Astrocyte (in vitro differentiated cells and primary cell): Measurements from ENCODE around the gene CLDN6. TPM values are rescaled to one million over a fixed set of nuclear protein-coding genes. Genes with fewer than 3 reads are reported as not detected.

Experiments
- DNase-seq: peaks from one replicate; pipeline ENCODE4 v3.0.0-alpha.2; 2010; ENCODE audit warnings: low read depth
- FAIRE-seq: peaks from 2 replicates; lab custom pipeline; 2011; peaks lifted over from hg19 to GRCh38; lab: Jason Lieb, UNC
- H2AFZ ChIP-seq: 2 replicates; pipeline ENCODE4 v1.6.0; 2012; ENCODE audit warnings: low read depth, low read length, inconsistent platforms
- H3K27ac ChIP-seq: 2 replicates; pipeline ENCODE4 v1.5.1; 2011; ENCODE audit warnings: low read depth, low read length, inconsistent platforms
- H3K27me3 ChIP-seq: 2 replicates; pipeline ENCODE4 v1.6.0; 2011; ENCODE audit warnings: low read length, inconsistent platforms; ENCODE audit not compliant: insufficient read depth
- H3K36me3 ChIP-seq: 2 replicates; pipeline ENCODE4 v1.5.1; 2011; ENCODE audit warnings: low read length, inconsistent platforms; ENCODE audit not compliant: insufficient read depth
- H3K4me1 ChIP-seq: 2 replicates; pipeline ENCODE4 v1.5.1; 2011; ENCODE audit warnings: low read length, inconsistent platforms; ENCODE audit not compliant: insufficient read depth
- H3K4me2 ChIP-seq: 2 replicates; pipeline ENCODE4 v1.6.0; 2012; ENCODE audit warnings: low read length, inconsistent platforms
- H3K4me3 ChIP-seq: 2 replicates; pipeline ENCODE4 v1.5.1; 2011; ENCODE audit warnings: low read depth, mild to moderate bottlenecking, low read length, inconsistent platforms; ENCODE audit not compliant: insufficient read depth
- H3K79me2 ChIP-seq: 2 replicates; pipeline ENCODE4 v1.6.0; 2012; ENCODE audit warnings: mild to moderate bottlenecking, low read length, inconsistent platforms; ENCODE audit not compliant: insufficient read depth
- H3K9ac ChIP-seq: 2 replicates; pipeline ENCODE4 v1.6.0; 2012; ENCODE audit warnings: mild to moderate bottlenecking, low read length, inconsistent platforms
- H3K9me3 ChIP-seq: 2 replicates; pipeline ENCODE4 v1.5.1; 2012; ENCODE audit warnings: low read depth, mild to moderate bottlenecking, low read length, inconsistent platforms; ENCODE audit not compliant: insufficient read depth
- H4K20me1 ChIP-seq: 2 replicates; pipeline ENCODE4 v1.6.0; 2012; ENCODE audit warnings: low read length, inconsistent platforms; ENCODE audit not compliant: insufficient read depth
- H3K27ac Mint-ChIP-seq: one replicate; pipeline ENCODE4 v1.8.0; 2021; ENCODE audit warnings: mild to moderate bottlenecking, mixed read lengths; ENCODE audit not compliant: unreplicated experiment
- H3K27me3 Mint-ChIP-seq: one replicate; pipeline ENCODE4 v1.8.0; 2021; ENCODE audit warnings: low read depth, mixed read lengths; ENCODE audit not compliant: unreplicated experiment
- H3K36me3 Mint-ChIP-seq: one replicate; pipeline ENCODE4 v1.8.0; 2021; ENCODE audit warnings: low read depth, mixed read lengths; ENCODE audit not compliant: unreplicated experiment
- H3K4me1 Mint-ChIP-seq: one replicate; pipeline ENCODE4 v1.8.0; 2021; ENCODE audit warnings: low read depth, mixed read lengths; ENCODE audit not compliant: unreplicated experiment
- H3K4me3 Mint-ChIP-seq: one replicate; pipeline ENCODE4 v1.8.0; 2021; ENCODE audit warnings: mild to moderate bottlenecking, moderate library complexity, mixed read lengths; ENCODE audit not compliant: unreplicated experiment
- H3K9me3 Mint-ChIP-seq: one replicate; pipeline ENCODE4 v1.8.0; 2021; ENCODE audit warnings: mild to moderate bottlenecking, mixed read lengths; ENCODE audit not compliant: unreplicated experiment
- CTCF ChIP-seq: IDR thresholded peaks from 2 replicates; pipeline ENCODE4 v1.5.1; 2011; ENCODE audit warnings: low read depth, mild to moderate bottlenecking, inconsistent platforms, low read length, moderate library complexity; ENCODE audit not compliant: insufficient read depth
- EZH2 ChIP-seq: IDR thresholded peaks from 2 replicates; pipeline ENCODE4 v1.6.1; 2012; ENCODE audit warnings: mild to moderate bottlenecking, low read length, inconsistent platforms; ENCODE audit not compliant: insufficient read depth
- total RNA-seq: library from RNA; stranded (reverse); gene quantifications from 2 replicates; pipeline ENCODE4 v1.2.1, GENCODE V29; 2021

The CLDN6 gene
- total RNA-seq, 1 donor from 2014 or later, result 584 TPM

GRCh38 chr16:2970563-2970962, 47.4 kb downstream of the CLDN6 start:
- H3K4me3 ChIP-seq, result peak overlapping the region; percentile 71
- H3K4me3 Mint-ChIP-seq, result peak overlapping the region; percentile 64
- H3K4me1 ChIP-seq, result peaks cover 4% of the 10 kb centered on the region
- no peaks in the 10 kb centered on the region for H3K9me3 ChIP-seq
- H3K27me3 ChIP-seq, result peaks cover 17% of the 10 kb centered on the region
- no peak for FAIRE-seq
- H3K4me2 ChIP-seq, result peak overlapping the region; percentile 97
- H3K36me3 Mint-ChIP-seq, result peaks cover 6% of the 10 kb centered on the region
- TF ChIP-seq CTCF (no peak), EZH2 (no peak)
- H3K27ac Mint-ChIP-seq, result no peak overlapping the region
- H3K36me3 ChIP-seq, result no peaks in the 10 kb centered on the region
- peak overlapping the region; percentile 72 for H3K9ac ChIP-seq
- no peaks in the 10 kb centered on the region for H3K9me3 Mint-ChIP-seq
- peaks cover 28% of the 10 kb centered on the region for H4K20me1 ChIP-seq
- peaks cover 12% of the 10 kb centered on the region for H3K27me3 Mint-ChIP-seq
- no peak overlapping the region for H3K27ac ChIP-seq
- H3K4me1 Mint-ChIP-seq, result no peaks in the 10 kb centered on the region
- no peaks in the 10 kb centered on the region for H3K79me2 ChIP-seq
- DNase-seq, result no peak
- no peak overlapping the region for H2AFZ ChIP-seq

- Histone ChIP-seq H3K79me2 (no peaks in the 10 kb centered on the region), H3K9me3 (no peaks in the 10 kb centered on the region), H3K27me3 (peaks cover 21% of the 10 kb centered on the region), H3K4me3 (peak overlapping the region; percentile 71), H3K36me3 (no peaks in the 10 kb centered on the region), H2AFZ (peak overlapping the region; percentile 77), H3K4me2 (peak overlapping the region; percentile 97), H3K4me1 (peaks cover 4% of the 10 kb centered on the region), H4K20me1 (peaks cover 28% of the 10 kb centered on the region), H3K27ac (no peak overlapping the region), H3K9ac (peak overlapping the region; percentile 72)
- DNase-seq (peak; percentile 4), FAIRE-seq (no peak)
- no peaks in the 10 kb centered on the region for H3K9me3 Mint-ChIP-seq
- H3K27ac Mint-ChIP-seq, result no peak overlapping the region
- peak overlapping the region; percentile 66 for H3K4me3 Mint-ChIP-seq
- H3K27me3 Mint-ChIP-seq, result peaks cover 14% of the 10 kb centered on the region
- H3K36me3 Mint-ChIP-seq, result peaks cover 6% of the 10 kb centered on the region
- TF ChIP-seq CTCF (no peak), EZH2 (no peak)
- H3K4me1 Mint-ChIP-seq, result no peaks in the 10 kb centered on the region
Measured at GRCh38 chr16:2969545-2970521, 48.1 kb downstream of the CLDN6 start.
